A673 (cell line): ENCODE data around the gene PPP1R14D.

Experiments used
- EZH2 ChIP-seq: fragments of 200-600 bp; sonication (generic); IDR thresholded peaks from 2 replicates; pipeline ENCODE4 v1.6.1; 2017; ENCODE audit warnings: borderline replicate concordance, low read depth, mild to moderate bottlenecking, mixed read lengths, antibody characterized with exemption, low read length; ENCODE audit not compliant: poor library complexity, severe bottlenecking
- TF ChIP-seq, protein P1 (sequence below): fragments of 300-800, 200-600 bp; sonication (generic); conservative IDR thresholded peaks from 2 replicates; pipeline ENCODE4 v1.5.1; 2017; ENCODE audit warnings: low read depth, mild to moderate bottlenecking, antibody characterized with exemption, low read length, moderate library complexity, mixed read lengths

DNA sequence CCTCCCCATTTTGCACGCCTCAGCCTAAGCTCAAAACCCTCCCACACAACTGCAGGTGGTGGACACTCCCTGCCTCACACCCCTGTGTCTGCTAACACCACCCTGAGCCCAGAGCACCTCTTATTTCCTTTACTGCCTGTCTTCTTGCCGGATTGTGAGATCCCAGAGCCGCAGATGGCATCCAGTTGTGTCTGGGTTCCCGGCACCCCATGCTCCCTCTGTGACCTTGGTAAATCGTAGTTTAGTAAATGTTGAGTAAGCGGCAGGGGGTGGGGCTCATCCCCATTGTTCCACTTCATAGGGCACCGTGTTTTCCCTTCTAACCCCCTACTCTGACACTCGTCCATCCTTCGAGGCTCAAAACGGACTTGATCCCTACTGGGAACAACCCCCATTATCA lies 30.2 kb upstream of the PPP1R14D start:
- TF ChIP-seq, protein P1, sequence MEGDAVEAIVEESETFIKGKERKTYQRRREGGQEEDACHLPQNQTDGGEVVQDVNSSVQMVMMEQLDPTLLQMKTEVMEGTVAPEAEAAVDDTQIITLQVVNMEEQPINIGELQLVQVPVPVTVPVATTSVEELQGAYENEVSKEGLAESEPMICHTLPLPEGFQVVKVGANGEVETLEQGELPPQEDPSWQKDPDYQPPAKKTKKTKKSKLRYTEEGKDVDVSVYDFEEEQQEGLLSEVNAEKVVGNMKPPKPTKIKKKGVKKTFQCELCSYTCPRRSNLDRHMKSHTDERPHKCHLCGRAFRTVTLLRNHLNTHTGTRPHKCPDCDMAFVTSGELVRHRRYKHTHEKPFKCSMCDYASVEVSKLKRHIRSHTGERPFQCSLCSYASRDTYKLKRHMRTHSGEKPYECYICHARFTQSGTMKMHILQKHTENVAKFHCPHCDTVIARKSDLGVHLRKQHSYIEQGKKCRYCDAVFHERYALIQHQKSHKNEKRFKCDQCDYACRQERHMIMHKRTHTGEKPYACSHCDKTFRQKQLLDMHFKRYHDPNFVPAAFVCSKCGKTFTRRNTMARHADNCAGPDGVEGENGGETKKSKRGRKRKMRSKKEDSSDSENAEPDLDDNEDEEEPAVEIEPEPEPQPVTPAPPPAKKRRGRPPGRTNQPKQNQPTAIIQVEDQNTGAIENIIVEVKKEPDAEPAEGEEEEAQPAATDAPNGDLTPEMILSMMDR, result no peak
- no peak for TF ChIP-seq EZH2
